Measurements from ENCODE around the gene MAPKAP1.

MAPKAP1 gene

GRCh38 chr9:125649826-125650225 is 57.2 kb downstream of the MAPKAP1 start:
- no peak for DNase-seq (ENCODE audit: extremely low spot score)
- TF ChIP-seq HDGF (IDR thresholded peaks at IDR 0.05; ENCODE audit: borderline replicate concordance): no peak
- no peak for TF ChIP-seq FOXA1 (IDR thresholded peaks at IDR 0.05)
- no peak for TF ChIP-seq ARNT (IDR thresholded peaks at IDR 0.05)
- no peak for TF ChIP-seq FOXK2 (IDR thresholded peaks at IDR 0.05)
- TF ChIP-seq LEF1 (IDR thresholded peaks at IDR 0.05; ENCODE audit: borderline replicate concordance): no peak
- no peak for TF ChIP-seq TARDBP (IDR thresholded peaks at IDR 0.05)
- no peak for TF ChIP-seq ZNF384 (IDR thresholded peaks at IDR 0.05)
- TF ChIP-seq L3MBTL2 (conservative IDR thresholded peaks at IDR 0.05): no peak
- TF ChIP-seq CTBP1 (IDR thresholded peaks at IDR 0.05; ENCODE audit: borderline replicate concordance): no peak
- no peak for TF ChIP-seq SUZ12 (IDR thresholded peaks at IDR 0.05)
- TF ChIP-seq ELF4 (IDR thresholded peaks at IDR 0.05): no peak
- no peak for TF ChIP-seq NFRKB (IDR thresholded peaks at IDR 0.05)
- TF ChIP-seq FOXM1 (IDR thresholded peaks at IDR 0.05; ENCODE audit: borderline replicate concordance): no peak
- no peak for TF ChIP-seq BHLHE40 (IDR thresholded peaks at IDR 0.05; ENCODE audit: borderline replicate concordance)
- no peak for TF ChIP-seq PKNOX1 (IDR thresholded peaks at IDR 0.05)
- no peak for TF ChIP-seq SP1 (IDR thresholded peaks at IDR 0.05)
- CTCF ChIA-PET: no interaction called here
- POLR2A ChIA-PET: no interaction called here

- no peak for DNase-seq (ENCODE audit: extremely low spot score)
Observed at GRCh38 chr9:125649315-125649714, 57.7 kb downstream of the MAPKAP1 start.

GRCh38 chr9:125648294-125648693 is 58.7 kb downstream of the MAPKAP1 start:
- no peak for DNase-seq (ENCODE audit: extremely low spot score)
- ChIA-PET CTCF (interaction anchor here (0.7 kb wide), 1 partner anchor 32 kb away, joined by 3 read pairs; no protein-coding TSS in a partner anchor), POLR2A (interaction anchor here (2.0 kb wide), 1 partner anchor 59 kb away, joined by 7 read pairs; the partner anchor contains the start of gene MAPKAP1)
- TF ChIP-seq FOXA1 (IDR thresholded peaks at IDR 0.05): no peak
- TF ChIP-seq ELF4 (IDR thresholded peaks at IDR 0.05): no peak
- TF ChIP-seq NFRKB (IDR thresholded peaks at IDR 0.05): no peak
- TF ChIP-seq TARDBP (IDR thresholded peaks at IDR 0.05): no peak
- no peak for TF ChIP-seq FOXK2 (IDR thresholded peaks at IDR 0.05)
- no peak for TF ChIP-seq ZNF384 (IDR thresholded peaks at IDR 0.05)
- no peak for TF ChIP-seq ARNT (IDR thresholded peaks at IDR 0.05)
- TF ChIP-seq HDGF (IDR thresholded peaks at IDR 0.05; ENCODE audit: borderline replicate concordance): no peak
- no peak for TF ChIP-seq FOXM1 (IDR thresholded peaks at IDR 0.05; ENCODE audit: borderline replicate concordance)
- no peak for TF ChIP-seq CTBP1 (IDR thresholded peaks at IDR 0.05; ENCODE audit: borderline replicate concordance)
- no peak for TF ChIP-seq L3MBTL2 (conservative IDR thresholded peaks at IDR 0.05)
- TF ChIP-seq SP1 (IDR thresholded peaks at IDR 0.05): no peak
- TF ChIP-seq LEF1 (IDR thresholded peaks at IDR 0.05; ENCODE audit: borderline replicate concordance): no peak
- TF ChIP-seq PKNOX1 (IDR thresholded peaks at IDR 0.05): no peak
- no peak for TF ChIP-seq SUZ12 (IDR thresholded peaks at IDR 0.05)
- TF ChIP-seq BHLHE40 (IDR thresholded peaks at IDR 0.05; ENCODE audit: borderline replicate concordance): no peak

More at GRCh38 chr9:125649315-125649714, 57.7 kb downstream of the MAPKAP1 start:
- TF ChIP-seq PKNOX1 (IDR thresholded peaks at IDR 0.05) (no peak), BHLHE40 (IDR thresholded peaks at IDR 0.05; ENCODE audit: borderline replicate concordance) (no peak)
- CTCF ChIA-PET: no interaction called here
- POLR2A ChIA-PET: no interaction called here

GRCh38 chr9:125646621-125647100 is 60.3 kb downstream of the MAPKAP1 start:
- DNase-seq (ENCODE audit: extremely low spot score): no peak
- ChIA-PET POLR2A (no interaction called here), CTCF (no interaction called here)

GRCh38 chr9:125646217-125646616 is 60.8 kb downstream of the MAPKAP1 start:
- no peak for TF ChIP-seq LEF1 (IDR thresholded peaks at IDR 0.05; ENCODE audit: borderline replicate concordance)
- TF ChIP-seq PKNOX1 (IDR thresholded peaks at IDR 0.05): no peak
- no peak for TF ChIP-seq FOXA1 (IDR thresholded peaks at IDR 0.05)
- no peak for TF ChIP-seq ELF4 (IDR thresholded peaks at IDR 0.05)
- TF ChIP-seq BHLHE40 (IDR thresholded peaks at IDR 0.05; ENCODE audit: borderline replicate concordance): no peak
- TF ChIP-seq HDGF (IDR thresholded peaks at IDR 0.05; ENCODE audit: borderline replicate concordance): no peak
- no peak for TF ChIP-seq ZNF384 (IDR thresholded peaks at IDR 0.05)
- TF ChIP-seq SP1 (IDR thresholded peaks at IDR 0.05): no peak
- no peak for TF ChIP-seq TARDBP (IDR thresholded peaks at IDR 0.05)
- no peak for TF ChIP-seq ARNT (IDR thresholded peaks at IDR 0.05)
- TF ChIP-seq FOXM1 (IDR thresholded peaks at IDR 0.05; ENCODE audit: borderline replicate concordance): no peak
- no peak for TF ChIP-seq FOXK2 (IDR thresholded peaks at IDR 0.05)
- no peak for TF ChIP-seq L3MBTL2 (conservative IDR thresholded peaks at IDR 0.05)
- TF ChIP-seq CTBP1 (IDR thresholded peaks at IDR 0.05; ENCODE audit: borderline replicate concordance): no peak
- no peak for TF ChIP-seq NFRKB (IDR thresholded peaks at IDR 0.05)
- no peak for TF ChIP-seq SUZ12 (IDR thresholded peaks at IDR 0.05)
- DNase-seq (ENCODE audit: extremely low spot score): no peak
- ChIA-PET POLR2A (no interaction called here), CTCF (no interaction called here)

More at GRCh38 chr9:125646621-125647100, 60.3 kb downstream of the MAPKAP1 start:
- TF ChIP-seq FOXA1 (IDR thresholded peaks at IDR 0.05) (no peak), CTBP1 (IDR thresholded peaks at IDR 0.05; ENCODE audit: borderline replicate concordance) (peak; percentile 16; the same call in 1 of the 2 replicates), FOXM1 (IDR thresholded peaks at IDR 0.05; ENCODE audit: borderline replicate concordance) (no peak), L3MBTL2 (conservative IDR thresholded peaks at IDR 0.05) (no peak), FOXK2 (IDR thresholded peaks at IDR 0.05) (no peak), BHLHE40 (IDR thresholded peaks at IDR 0.05; ENCODE audit: borderline replicate concordance) (no peak), PKNOX1 (IDR thresholded peaks at IDR 0.05) (peak; percentile 77), SUZ12 (IDR thresholded peaks at IDR 0.05) (no peak), NFRKB (IDR thresholded peaks at IDR 0.05) (no peak), SP1 (IDR thresholded peaks at IDR 0.05) (no peak), ZNF384 (IDR thresholded peaks at IDR 0.05) (no peak), LEF1 (IDR thresholded peaks at IDR 0.05; ENCODE audit: borderline replicate concordance) (no peak), ARNT (IDR thresholded peaks at IDR 0.05) (no peak), TARDBP (IDR thresholded peaks at IDR 0.05) (no peak), ELF4 (IDR thresholded peaks at IDR 0.05) (no peak), HDGF (IDR thresholded peaks at IDR 0.05; ENCODE audit: borderline replicate concordance) (no peak)

Data from HEK293T (cell line).